ENCODE results near the gene NGB.

GRCh38 chr14:77318006-77318553 is 47.1 kb upstream of the NGB start:
- TF ChIP-seq CTCF (IDR thresholded peaks at IDR 0.05; ENCODE audit: low read depth, low read length, poor library complexity, severe bottlenecking), result no peak
- no peak for TF ChIP-seq EZH2phosphoT487 (IDR thresholded peaks at IDR 0.05; ENCODE audit: borderline replicate concordance, low read length)
